HG02763 (cell line): ENCODE results near the gene UPK3BL1.
A peak's percentile ranks its signal among the peaks of the same experiment; 100 is the strongest.
"Not testable (repeated sequence)": the region's sequence is repeated elsewhere in the genome, so short reads cannot be mapped to it uniquely, and the experiment has no call there.

Source experiments
- ATAC-seq: cut with Tn5 transposase; IDR thresholded peaks from one replicate; pipeline ENCODE4 v1.9.1; 2021; ENCODE audit warnings: mild to moderate bottlenecking, moderate library complexity; ENCODE audit not compliant: unreplicated experiment

UPK3BL1 gene

DNA sequence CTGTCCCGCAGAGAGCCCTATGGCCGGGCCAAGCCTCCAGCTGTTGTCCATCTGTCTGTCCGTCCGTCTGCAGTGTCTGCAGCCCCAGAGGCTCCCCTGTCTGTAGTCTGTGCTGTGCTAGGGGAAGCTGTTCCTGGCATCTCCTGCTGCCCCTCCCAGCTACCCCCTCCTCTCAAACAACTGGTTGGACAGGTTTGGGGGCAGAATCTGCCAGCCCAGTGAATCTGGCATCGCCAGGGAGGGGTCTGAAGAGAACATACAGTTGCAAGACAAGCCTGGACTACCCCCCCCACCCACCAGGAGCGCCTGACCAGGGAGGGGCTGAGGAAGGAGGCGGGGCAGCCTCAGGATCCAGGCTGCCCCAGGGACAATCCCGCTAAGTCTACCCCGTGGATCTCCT, at the start of gene UPK3BL1:
Gene UPK3BL1 (minus strand): TSS at position 101 of the 400 bp plus-strand sequence. CDS start 50 bp downstream, at position 51.
- not testable (repeated sequence) for ATAC-seq

DNA sequence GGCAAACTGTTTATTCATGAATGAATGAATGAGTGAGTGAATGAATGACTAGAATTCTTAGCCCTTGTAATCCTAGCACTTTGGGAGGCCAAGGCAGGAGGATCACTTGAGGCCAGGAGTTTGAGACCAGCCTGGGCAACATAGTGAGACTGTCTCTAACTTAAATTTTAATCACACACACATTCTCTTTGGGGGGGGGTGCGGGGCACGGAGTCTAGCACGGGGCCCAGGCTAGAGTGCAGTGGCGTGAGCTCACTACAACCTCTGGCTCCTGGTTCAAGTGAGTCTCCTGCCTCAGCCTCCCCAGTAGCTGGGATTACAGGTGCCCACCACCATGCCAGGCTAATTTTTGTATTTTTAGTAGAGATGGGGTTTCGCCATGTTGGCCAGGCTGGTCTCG, 48.0 kb upstream of the UPK3BL1 start:
- ATAC-seq = not testable (repeated sequence)

GRCh38 chr7:102689436-102690282, 47.1 kb upstream of the UPK3BL1 start:
- peak; percentile 72 for ATAC-seq

- ATAC-seq = peak; percentile 62
Observed at GRCh38 chr7:102688299-102689036, 45.9 kb upstream of the UPK3BL1 start.

DNA sequence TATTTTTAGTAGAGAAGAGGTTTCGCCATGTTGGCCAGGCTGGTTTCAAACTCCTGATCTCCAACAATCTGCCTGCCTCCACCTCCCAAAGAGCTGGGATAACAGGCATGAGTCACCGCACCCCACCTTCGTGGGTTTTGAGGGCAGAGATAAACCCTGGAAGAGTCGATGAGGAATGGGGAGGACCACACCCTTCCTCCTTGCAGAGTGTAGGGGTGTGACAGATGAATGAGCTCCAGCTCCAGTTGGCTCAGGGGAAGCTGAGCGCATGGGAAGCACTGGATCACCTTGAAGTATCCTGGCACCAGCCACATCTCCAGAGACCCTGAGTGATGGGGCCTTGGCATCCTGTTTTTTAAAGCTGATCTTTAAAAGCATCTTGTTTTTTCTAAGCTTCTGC, 40.0 kb upstream of the UPK3BL1 start:
- not testable (repeated sequence) for ATAC-seq

- ATAC-seq = not testable (repeated sequence)
Observed at GRCh38 chr7:102680780-102681179, 38.2 kb upstream of the UPK3BL1 start.

DNA sequence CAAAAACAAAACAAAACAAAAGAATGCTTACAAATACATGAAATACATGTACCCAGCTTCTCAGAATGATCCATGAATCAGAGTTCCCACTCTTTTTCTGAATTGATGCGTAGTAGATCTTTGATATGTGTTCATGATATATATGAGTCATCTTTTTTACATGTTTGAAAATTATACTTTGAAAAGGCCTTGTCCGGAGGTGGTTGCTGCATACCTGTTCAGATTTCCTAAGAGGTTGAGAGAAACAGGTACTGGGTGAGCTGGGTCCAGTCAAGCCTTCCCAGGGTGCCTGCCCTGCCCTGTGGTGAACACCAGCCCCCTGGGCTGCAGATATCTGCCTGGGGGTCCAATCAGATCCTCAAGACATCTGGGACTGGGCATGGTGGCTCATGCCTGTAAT, 33.0 kb upstream of the UPK3BL1 start:
- not testable (repeated sequence) for ATAC-seq

- not testable (repeated sequence) for ATAC-seq
Observed at GRCh38 chr7:102673447-102674067, 31.0 kb upstream of the UPK3BL1 start.

DNA sequence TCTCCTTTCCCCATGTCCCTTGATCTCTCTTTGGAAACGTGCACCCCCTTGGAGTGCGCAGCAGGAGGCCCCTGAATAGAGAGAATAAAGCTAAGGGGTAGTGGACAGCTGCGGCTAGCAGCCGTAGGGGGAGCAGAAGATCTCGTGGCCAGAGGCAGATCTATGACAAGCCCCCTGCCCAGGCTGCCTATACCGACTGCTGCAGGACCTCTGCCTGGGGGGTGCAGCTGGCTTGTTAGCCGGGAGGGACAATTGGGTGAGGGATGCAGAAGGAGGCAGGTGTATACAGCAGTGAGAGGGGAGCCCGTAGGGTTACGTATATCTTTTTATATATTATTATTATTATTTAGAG, 29.3 kb upstream of the UPK3BL1 start:
- peak; percentile 22 for ATAC-seq

DNA sequence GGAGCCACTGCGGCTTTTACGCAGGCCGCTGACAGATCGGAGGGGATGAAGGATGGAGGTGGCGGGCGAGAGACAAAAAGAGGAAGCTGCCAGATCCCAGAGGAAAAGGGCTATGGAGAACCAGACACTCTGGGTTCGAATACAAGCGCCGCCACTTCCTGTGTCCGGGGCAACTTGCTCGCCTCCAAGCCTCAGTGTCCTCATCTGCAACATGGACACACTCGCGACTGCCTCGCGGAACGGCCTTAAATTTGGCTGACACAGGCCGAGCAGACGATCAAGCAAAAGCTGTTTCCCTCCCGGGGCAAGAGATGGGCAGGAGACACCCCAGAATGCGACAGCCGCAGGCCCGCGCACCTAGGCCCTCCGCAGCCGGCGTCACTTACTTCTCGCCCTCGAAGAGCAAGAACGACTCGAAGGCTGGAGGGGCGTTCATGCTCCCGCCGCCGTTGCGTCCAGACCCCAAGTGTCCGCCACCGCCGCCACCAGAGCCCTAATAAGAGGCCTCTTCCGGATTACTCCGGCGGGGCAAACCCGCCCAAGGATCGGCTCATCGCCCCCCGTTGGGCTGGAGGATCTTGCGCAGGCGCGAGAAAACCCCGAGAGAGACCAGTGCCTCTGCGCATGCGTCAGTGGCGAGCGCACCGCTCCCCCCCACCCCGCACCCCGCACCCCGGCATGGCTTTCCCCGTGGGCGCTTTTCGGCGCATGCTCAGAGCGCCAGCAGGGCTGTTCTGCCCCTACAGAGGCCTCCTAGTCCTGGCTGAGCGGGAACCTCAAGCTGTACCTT, 28.8 kb upstream of the UPK3BL1 start, which contains the start of gene POLR2J2:
Gene POLR2J2 (minus strand): TSS at position 498 of the 790 bp plus-strand sequence. CDS start 62 bp downstream, at position 436.
- peak; percentile 68 for ATAC-seq

DNA sequence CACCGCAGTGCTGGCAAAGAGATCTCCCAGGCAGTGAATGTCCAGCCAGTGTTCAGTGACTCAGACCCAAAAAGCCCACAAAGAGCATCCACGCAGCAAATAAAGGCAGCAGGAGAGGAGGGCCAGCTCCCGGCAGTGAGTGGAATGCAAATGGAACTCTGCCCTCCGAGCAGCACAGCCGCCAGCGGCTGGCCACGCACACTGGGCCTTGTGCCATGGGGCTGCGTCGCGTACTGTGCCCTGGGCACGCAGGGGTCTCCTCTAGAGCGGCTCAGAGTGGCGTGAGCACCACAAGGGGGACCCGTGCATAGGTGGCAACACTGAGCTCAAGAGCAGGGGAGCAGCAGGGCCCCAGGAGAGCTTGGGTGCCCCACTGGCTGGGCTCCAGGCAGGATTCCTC, 24.9 kb upstream of the UPK3BL1 start:
- ATAC-seq = not testable (repeated sequence)

GRCh38 chr7:102666850-102667249, 24.3 kb upstream of the UPK3BL1 start:
- not testable (repeated sequence) for ATAC-seq

DNA sequence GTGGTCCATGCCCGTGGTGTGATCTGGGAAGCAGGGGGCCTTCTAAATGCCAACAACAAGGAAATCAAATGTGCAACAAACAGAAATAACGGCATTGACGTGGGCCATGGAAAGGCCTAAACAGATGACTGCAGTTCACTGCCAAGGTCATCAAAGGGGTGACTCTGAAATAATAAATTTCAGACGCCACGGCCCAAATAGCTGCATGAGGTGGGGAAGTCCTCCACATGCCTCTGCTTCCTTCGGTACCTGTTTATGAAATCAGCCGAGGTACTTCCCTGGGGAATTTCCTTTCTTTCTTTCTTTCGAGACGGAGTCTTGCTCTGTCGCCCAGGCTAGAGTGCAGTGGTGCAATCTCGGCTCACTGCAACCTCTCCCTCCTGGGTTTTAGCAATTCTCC, 22.2 kb upstream of the UPK3BL1 start:
- not testable (repeated sequence) for ATAC-seq

DNA sequence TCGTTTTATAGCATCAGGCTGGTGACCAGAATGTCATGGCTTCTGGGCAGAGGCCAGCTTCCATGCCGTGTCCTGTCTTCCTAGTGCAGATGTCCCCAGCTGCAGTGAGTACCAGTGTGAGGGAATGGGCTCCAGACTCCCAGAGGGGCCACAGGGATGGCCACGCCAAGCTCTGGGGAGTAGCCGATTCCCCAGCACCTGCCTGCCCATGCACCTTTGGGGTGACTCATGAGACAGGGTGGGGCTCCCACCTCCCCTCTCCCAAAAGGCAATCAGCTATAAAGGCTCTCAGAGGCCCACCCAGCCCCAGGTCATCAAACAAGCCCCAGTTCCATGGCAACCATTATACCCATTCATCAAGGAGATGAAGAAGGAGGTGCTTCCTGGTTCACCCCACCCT, 7.3 kb upstream of the UPK3BL1 start, which contains the start of gene SPDYE2B:
Gene SPDYE2B (plus strand): TSS at position 396 of the 400 bp plus-strand sequence. CDS start 2,030 bp downstream, outside the sequence.
- not testable (repeated sequence) for ATAC-seq

DNA sequence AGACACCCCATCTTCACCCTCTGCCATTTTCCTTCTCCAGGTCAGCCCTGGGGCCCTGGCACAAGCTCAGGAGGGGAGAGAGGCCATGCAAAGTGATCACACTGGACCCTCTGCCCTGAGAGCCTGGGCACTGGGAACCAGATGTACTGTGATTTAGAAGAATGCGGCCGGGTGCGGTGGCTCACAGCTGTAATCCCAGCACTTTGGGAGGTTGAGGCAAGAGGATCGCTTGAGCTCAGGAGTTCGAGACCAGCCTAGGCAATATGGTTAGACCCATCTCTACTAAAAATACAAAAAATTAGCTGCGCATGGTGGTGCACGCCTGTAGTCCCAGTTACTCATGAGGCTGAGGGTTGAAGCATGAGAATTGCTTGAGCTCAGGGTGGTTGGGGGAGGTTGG, 5.2 kb upstream of the UPK3BL1 start:
- ATAC-seq = not testable (repeated sequence)

- ATAC-seq = not testable (repeated sequence)
Observed at GRCh38 chr7:102643404-102643803, 813 bp upstream of the UPK3BL1 start.

- ATAC-seq = peak; percentile 6
Observed at GRCh38 chr7:102638848-102639247, 3.7 kb downstream of the UPK3BL1 start.

GRCh38 chr7:102636956-102637355, 5.6 kb downstream of the UPK3BL1 start:
- not testable (repeated sequence) for ATAC-seq

DNA sequence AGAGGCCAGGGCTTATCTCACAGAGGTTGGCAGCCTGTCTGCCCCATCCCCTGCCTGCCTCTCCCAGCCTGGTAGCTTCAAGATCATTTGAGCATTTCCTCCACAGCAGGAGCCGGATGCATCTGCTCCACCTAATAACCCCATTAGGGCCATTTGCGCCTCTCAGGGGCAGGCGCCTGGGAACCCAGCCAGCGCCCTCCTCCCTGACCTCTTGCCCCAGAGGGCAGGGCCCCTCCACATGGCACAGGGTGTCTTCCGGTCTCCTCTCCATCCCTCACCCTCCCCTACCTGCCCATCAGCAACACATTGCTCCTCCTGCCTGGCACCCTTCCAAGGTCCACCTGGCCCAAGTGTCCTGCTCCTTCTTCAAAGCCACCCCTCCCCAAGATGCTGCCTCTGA, 7.2 kb downstream of the UPK3BL1 start:
- not testable (repeated sequence) for ATAC-seq

GRCh38 chr7:102634299-102634698, 8.3 kb downstream of the UPK3BL1 start:
- ATAC-seq = not testable (repeated sequence)
